ENCODE results near the gene RELT. TPM values are rescaled to one million over a fixed set of nuclear protein-coding genes. Genes with fewer than 3 reads are reported as not detected.

RELT gene
- polyA plus RNA-seq, 1 experiment, result 1.1 TPM

DNA sequence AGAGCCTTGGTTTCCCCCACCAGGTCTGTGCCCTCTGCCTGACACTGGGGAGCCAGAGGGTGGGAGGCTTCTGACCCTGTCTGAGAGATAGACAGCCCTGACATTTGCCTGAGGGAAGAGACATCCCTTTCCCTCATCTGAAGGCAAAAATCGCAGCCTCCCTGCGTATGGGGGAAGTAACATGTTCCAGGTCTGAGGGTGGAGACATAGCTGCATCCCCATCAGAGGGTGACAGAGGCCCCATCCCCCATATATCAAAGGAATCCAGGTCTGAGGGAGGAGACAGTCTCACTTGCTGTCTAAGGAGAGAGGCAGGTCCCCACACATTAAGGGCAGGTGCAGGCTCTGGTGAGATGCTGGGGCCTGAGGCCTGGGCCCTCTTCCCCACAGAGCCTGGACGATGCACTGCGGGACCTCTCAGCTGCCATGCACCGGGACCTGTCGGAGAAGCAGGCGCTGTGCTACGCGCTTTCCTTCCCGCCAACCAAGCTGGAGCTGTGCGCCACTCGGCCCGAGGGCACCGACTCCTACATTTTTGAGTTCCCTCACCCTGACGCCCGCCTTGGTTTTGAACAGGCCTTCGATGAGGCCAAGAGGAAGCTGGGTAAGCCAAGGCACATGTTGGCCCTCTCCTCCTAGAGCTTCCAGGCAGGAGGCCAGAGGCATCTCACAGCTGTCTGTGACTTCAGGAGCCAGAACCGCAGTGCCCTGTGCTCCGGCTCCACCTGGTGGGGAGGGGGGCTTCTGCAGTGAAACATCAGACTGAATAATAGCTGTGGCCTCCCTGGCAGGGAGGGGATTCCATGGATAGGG lies 16.1 kb upstream of the RELT start:
- ChIA-PET CTCF (interaction anchor here (0.9 to 7.3 kb wide), 4 partner anchors 9 to 61 kb away, joined by 3 to 74 read pairs (median 8); no protein-coding TSS in a partner anchor), POLR2A (interaction anchor here (1.0 kb wide), 2 partner anchors 16 to 53 kb away, joined by 3 read pairs; partner anchors contain the start of gene RELT)
- no peak for DNase-seq (ENCODE audit: low read depth, low spot score)
- H3K27ac ChIP-seq (ENCODE audit: low read depth, low read length), result no peak overlapping the region
- H3K9me3 ChIP-seq (ENCODE audit: control insufficient read depth, insufficient read depth, low read length), result no peaks in the 10 kb centered on the region
- TF ChIP-seq, protein P1, sequence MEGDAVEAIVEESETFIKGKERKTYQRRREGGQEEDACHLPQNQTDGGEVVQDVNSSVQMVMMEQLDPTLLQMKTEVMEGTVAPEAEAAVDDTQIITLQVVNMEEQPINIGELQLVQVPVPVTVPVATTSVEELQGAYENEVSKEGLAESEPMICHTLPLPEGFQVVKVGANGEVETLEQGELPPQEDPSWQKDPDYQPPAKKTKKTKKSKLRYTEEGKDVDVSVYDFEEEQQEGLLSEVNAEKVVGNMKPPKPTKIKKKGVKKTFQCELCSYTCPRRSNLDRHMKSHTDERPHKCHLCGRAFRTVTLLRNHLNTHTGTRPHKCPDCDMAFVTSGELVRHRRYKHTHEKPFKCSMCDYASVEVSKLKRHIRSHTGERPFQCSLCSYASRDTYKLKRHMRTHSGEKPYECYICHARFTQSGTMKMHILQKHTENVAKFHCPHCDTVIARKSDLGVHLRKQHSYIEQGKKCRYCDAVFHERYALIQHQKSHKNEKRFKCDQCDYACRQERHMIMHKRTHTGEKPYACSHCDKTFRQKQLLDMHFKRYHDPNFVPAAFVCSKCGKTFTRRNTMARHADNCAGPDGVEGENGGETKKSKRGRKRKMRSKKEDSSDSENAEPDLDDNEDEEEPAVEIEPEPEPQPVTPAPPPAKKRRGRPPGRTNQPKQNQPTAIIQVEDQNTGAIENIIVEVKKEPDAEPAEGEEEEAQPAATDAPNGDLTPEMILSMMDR (IDR thresholded peaks at IDR 0.05; ENCODE audit: low read depth, low read length), result peak; percentile 61
- no peak overlapping the region for H3K4me3 ChIP-seq (ENCODE audit: low read depth, low read length)
- no peaks in the 10 kb centered on the region for H3K27me3 ChIP-seq (ENCODE audit: control insufficient read depth, insufficient read depth, low read length)

DNA sequence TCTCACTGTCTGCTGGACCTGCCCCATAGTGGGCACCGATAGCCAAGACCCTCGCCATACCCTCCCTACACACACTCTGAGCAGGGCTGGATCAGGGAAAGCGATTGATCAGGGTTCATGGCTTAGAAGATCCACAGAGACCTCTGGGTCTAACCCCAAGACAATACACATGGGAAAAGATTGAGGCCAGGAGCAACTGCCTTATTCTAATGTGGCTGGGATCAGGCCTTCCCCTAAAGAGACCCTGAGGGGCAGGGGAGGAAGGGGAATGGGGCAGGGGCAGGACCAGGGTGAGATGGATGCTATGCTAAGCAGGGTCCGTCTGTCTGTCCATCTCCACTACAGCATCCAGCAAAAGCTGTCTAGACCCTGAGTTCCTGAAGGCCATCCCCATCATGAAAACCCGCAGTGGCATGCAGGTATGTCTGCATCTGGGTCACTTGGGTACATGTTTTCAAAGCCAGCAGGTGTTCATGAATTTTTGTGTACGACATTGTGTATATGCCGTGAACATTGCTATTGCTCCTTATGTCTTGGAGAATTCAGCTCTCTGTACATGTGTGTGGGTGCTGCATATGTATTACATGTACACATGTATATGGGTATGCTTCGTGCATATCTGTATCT lies 15.3 kb upstream of the RELT start:
- Histone ChIP-seq H3K4me3 (ENCODE audit: low read depth, low read length) (no peak overlapping the region), H3K27ac (ENCODE audit: low read depth, low read length) (no peak overlapping the region), H3K27me3 (ENCODE audit: control insufficient read depth, insufficient read depth, low read length) (no peaks in the 10 kb centered on the region), H3K9me3 (ENCODE audit: control insufficient read depth, insufficient read depth, low read length) (no peaks in the 10 kb centered on the region; the same call in 1 of the 2 replicates)
- no peak for DNase-seq (ENCODE audit: low read depth, low spot score)
- ChIA-PET POLR2A (interaction anchor here (1.0 kb wide), 2 partner anchors 15 to 54 kb away, joined by 3 read pairs; partner anchors contain the start of gene RELT), CTCF (interaction anchor here (0.9 to 7.3 kb wide), 5 partner anchors 10 to 72 kb away, joined by 3 to 74 read pairs (median 4); no protein-coding TSS in a partner anchor)
- TF ChIP-seq, protein P1 (IDR thresholded peaks at IDR 0.05; ENCODE audit: low read depth, low read length), result no peak

DNA sequence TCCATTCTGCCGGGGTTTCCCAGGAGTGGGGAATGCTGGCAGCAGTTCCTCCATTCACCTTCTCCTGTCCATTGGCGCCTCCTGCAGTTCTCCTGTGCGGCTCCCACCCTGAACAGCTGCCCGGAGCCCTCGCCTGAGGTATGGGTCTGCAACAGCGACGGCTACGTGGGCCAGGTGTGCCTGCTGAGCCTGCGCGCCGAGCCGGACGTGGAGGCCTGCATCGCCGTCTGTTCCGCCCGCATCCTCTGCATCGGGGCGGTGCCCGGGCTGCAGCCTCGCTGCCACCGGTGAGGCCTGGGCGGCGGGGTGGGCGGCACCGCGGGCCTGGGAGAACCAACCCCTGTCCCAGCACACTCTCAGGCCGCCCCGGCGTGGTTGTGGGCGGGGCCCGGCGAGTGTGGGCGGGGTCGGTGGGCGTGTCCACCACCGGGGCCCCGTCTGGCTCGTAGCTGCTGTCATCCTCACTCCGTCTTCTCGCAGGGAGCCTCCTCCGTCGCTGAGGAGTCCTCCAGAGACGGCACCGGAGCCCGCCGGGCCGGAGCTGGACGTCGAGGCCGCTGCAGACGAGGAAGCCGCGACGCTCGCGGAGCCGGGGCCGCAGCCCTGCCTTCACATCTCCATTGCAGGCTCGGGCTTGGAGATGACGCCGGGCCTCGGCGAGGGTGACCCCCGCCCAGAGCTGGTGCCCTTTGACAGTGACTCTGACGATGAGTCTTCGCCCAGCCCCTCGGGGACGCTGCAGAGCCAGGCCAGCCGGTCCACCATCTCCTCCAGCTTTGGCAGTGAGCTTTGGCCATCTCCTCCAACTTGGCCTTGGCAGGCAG lies 14.0 kb upstream of the RELT start:
- ChIA-PET CTCF (interaction anchor here (7.3 kb wide), 1 partner anchor 11 kb away, joined by 74 read pairs; no protein-coding TSS in a partner anchor), POLR2A (no interaction called here)
- no peak overlapping the region for H3K27ac ChIP-seq (ENCODE audit: low read depth, low read length)
- TF ChIP-seq, protein P1 (IDR thresholded peaks at IDR 0.05; ENCODE audit: low read depth, low read length), result no peak
- H3K4me3 ChIP-seq (ENCODE audit: low read depth, low read length), result no peak overlapping the region
- no peak for DNase-seq (ENCODE audit: low read depth, low spot score)
- H3K27me3 ChIP-seq (ENCODE audit: control insufficient read depth, insufficient read depth, low read length), result no peaks in the 10 kb centered on the region
- no peaks in the 10 kb centered on the region; the same call in 1 of the 2 replicates for H3K9me3 ChIP-seq (ENCODE audit: control insufficient read depth, insufficient read depth, low read length)

DNA sequence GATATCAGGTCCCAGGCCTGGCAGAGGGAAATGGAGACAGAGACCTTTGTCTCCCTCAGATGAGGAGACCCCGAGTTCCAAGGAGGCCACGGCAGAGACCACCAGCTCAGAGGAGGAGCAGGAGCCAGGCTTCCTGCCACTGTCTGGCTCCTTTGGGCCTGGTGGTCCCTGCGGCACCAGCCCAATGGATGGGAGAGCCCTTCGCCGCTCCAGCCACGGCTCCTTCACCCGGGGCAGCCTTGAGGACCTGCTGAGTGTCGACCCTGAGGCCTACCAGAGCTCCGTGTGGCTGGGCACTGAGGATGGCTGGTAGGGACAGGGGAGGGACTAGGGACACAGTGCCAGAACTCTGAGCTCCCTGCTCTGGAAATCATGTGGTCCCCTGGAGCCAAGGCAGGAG lies 13.1 kb upstream of the RELT start:
- DNase-seq (ENCODE audit: low read depth, low spot score), result no peak
- TF ChIP-seq, protein P1 (IDR thresholded peaks at IDR 0.05; ENCODE audit: low read depth, low read length), result no peak
- CTCF ChIA-PET, result interaction anchor here (7.3 kb wide), 1 partner anchor 12 kb away, joined by 74 read pairs; no protein-coding TSS in a partner anchor
- POLR2A ChIA-PET, result no interaction called here
- no peak overlapping the region for H3K27ac ChIP-seq (ENCODE audit: low read depth, low read length)
- no peaks in the 10 kb centered on the region; the same call in 1 of the 2 replicates for H3K9me3 ChIP-seq (ENCODE audit: control insufficient read depth, insufficient read depth, low read length)
- H3K4me3 ChIP-seq (ENCODE audit: low read depth, low read length), result no peak overlapping the region
- H3K27me3 ChIP-seq (ENCODE audit: control insufficient read depth, insufficient read depth, low read length), result no peaks in the 10 kb centered on the region
